ENCODE results near the gene FOXP3. TPM values are rescaled to one million over a fixed set of nuclear protein-coding genes. Genes with fewer than 3 reads are reported as not detected.
A peak's percentile ranks its signal among the peaks of the same experiment; 100 is the strongest.

The FOXP3 gene
- total RNA-seq, 2 experiments from 2014 or later, result 17.9 to 20.0 TPM

DNA sequence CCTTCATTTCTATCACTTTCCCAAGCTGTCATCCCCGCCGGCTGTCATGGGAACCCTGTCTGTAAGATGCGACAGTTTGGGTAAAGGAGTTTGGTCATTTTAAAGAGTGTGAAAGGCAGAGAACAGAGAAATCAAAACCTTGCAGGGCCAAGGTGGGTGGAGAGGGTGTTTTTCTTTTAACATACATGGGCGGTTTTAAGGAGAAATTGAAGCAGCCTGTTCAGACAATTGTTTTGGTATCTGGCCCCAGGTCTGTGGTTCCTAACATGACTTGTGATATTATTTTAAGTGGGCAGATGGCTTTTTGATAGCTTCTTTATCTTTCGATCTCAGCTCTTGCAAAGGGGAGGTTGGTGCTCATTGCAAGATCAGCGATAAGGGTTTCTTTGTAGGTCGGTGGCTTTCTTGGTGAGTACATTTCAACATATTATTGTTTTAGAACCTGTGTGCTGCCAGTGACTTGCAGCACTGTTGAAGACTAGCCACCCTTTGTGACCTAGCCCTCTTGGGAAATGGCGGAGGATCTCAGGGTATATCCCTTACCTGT is 8.7 kb upstream of the FOXP3 start:
- Mint-ChIP-seq H3K27me3 (no peaks in the 10 kb centered on the region), H3K9me3 (ENCODE audit: low read depth) (peaks cover 4% of the 10 kb centered on the region), H3K4me3 (peak overlapping the region; percentile 78), H3K4me1 (peaks cover 70% of the 10 kb centered on the region), H3K36me3 (ENCODE audit: low read depth) (peaks cover 26% of the 10 kb centered on the region), H3K27ac (peak overlapping the region; percentile 82)
- ATAC-seq, result peak; percentile 1
- peak; percentile 65 for DNase-seq
- ChIA-PET POLR2A (interaction anchor here (0.7 kb wide), 2 partner anchors 16 to 37 kb away, joined by 3 to 4 read pairs; no protein-coding TSS in a partner anchor), CTCF (interaction anchor here (1.5 kb wide), 1 partner anchor 81 kb away, joined by 3 read pairs; no protein-coding TSS in a partner anchor)
- intact Hi-C loops (cut with DNase I, micrococcal nuclease), result loop anchor here (5.0 kb wide), 2 partner anchors 81 to 336 kb away; no protein-coding TSS in a partner anchor

DNA sequence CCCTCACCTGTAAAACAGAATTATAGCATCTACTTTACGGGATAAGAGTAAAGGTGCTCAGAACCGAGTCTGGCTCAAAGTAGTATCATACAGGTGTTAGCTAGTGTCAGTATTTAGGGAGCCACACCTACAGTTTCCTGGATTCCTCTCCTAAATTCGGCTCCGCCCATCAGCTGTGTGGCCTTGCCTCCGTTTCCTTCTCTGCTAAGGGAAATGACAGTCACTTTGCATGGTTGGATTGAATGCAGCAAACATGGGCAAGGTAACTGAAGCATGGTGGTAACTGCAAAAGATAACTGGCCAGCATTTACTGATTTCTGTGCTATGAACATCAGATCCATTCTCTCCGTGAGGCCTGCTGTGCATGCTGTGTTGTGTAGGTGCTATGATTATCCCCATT is 7.9 kb upstream of the FOXP3 start:
- ATAC-seq (no peak), DNase-seq (peak; percentile 33)
- peaks cover 26% of the 10 kb centered on the region for H3K36me3 Mint-ChIP-seq (ENCODE audit: low read depth)
- peaks cover 68% of the 10 kb centered on the region for H3K4me1 Mint-ChIP-seq
- H3K27ac Mint-ChIP-seq, result peak overlapping the region; percentile 82
- H3K27me3 Mint-ChIP-seq, result no peaks in the 10 kb centered on the region
- ChIA-PET CTCF (interaction anchor here (1.5 kb wide), 1 partner anchor 80 kb away, joined by 3 read pairs; no protein-coding TSS in a partner anchor), POLR2A (interaction anchor here (0.7 kb wide), 1 partner anchor 334 kb away, joined by 3 read pairs; no protein-coding TSS in a partner anchor)
- peak overlapping the region; percentile 78 for H3K4me3 Mint-ChIP-seq
- intact Hi-C loops (cut with DNase I, micrococcal nuclease), result loop anchor here (5.0 kb wide), 2 partner anchors 80 to 335 kb away; no protein-coding TSS in a partner anchor
- peaks cover 4% of the 10 kb centered on the region for H3K9me3 Mint-ChIP-seq (ENCODE audit: low read depth)

DNA sequence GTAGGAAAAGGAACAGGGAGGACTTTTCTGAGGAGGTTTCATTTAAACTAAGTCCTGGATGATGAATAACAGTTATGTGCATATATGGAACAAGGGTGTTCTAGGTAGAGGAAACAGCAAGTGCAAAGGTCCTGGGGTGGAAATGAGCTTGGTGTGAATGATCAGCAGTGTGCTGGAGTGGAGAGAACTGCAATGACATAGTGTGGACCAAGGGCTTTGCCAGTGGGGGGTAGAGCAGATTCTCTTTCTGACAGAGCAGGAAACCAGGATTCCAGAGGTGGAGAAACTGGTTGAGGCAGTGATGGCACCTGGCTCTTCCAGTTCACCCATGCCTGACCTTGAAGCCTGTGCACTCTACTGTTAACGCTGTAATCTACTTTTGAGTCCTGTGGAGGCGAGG is 6.8 kb upstream of the FOXP3 start:
- intact Hi-C loops (cut with DNase I, micrococcal nuclease), result loop anchor here (5.0 kb wide), 2 partner anchors 79 to 334 kb away; no protein-coding TSS in a partner anchor
- peak overlapping the region; percentile 78 for H3K4me3 Mint-ChIP-seq
- peaks cover 4% of the 10 kb centered on the region for H3K9me3 Mint-ChIP-seq (ENCODE audit: low read depth)
- ChIA-PET POLR2A (no interaction called here), CTCF (no interaction called here)
- H3K27me3 Mint-ChIP-seq, result no peaks in the 10 kb centered on the region
- no peak for ATAC-seq
- peaks cover 26% of the 10 kb centered on the region for H3K36me3 Mint-ChIP-seq (ENCODE audit: low read depth)
- peak overlapping the region; percentile 88 for H3K27ac Mint-ChIP-seq
- H3K4me1 Mint-ChIP-seq, result peaks cover 62% of the 10 kb centered on the region
- peak; percentile 43 for DNase-seq

DNA sequence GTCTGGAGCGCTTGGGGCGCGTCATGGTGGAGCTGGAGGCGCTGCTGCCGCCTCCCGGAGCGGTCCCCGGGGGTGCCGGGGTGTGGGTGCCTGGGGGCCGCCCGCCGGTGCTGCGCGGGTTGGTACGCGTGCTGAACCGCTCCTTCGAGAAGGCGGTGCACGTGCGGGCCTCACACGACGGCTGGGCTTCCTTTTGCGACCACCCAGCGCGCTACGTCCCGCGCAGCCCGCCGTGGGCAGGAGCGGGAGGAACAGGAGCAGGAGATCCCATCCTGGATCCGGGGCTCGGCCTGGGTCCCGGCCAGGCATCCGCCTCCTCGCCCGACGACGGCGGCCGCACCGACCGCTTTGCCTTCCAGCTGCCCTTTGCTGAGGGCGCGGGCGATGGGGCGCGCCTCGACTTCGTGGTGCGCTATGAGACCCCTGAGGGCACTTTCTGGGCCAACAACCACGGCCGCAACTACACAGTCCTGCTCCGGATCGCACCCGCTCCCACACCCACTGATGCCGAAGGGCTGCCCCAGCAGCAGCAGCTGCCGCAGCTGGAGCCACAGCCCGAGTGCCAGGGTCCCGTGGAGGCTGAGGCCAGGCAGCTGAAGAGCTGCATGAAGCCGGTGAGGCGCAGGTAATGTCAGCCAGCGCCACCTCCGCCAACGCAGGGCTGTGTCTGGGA is 5.9 kb upstream of the FOXP3 start:
- CTCF ChIA-PET, result interaction anchor here (1.6 kb wide), 1 partner anchor 78 kb away, joined by 5 read pairs; no protein-coding TSS in a partner anchor
- peaks cover 23% of the 10 kb centered on the region for H3K36me3 Mint-ChIP-seq (ENCODE audit: low read depth)
- ATAC-seq, result no peak
- intact Hi-C loops (cut with DNase I, micrococcal nuclease), result loop anchor here (5.0 kb wide), 2 partner anchors 78 to 333 kb away; no protein-coding TSS in a partner anchor
- no peaks in the 10 kb centered on the region for H3K27me3 Mint-ChIP-seq
- H3K4me3 Mint-ChIP-seq, result peak overlapping the region; percentile 78
- H3K9me3 Mint-ChIP-seq (ENCODE audit: low read depth), result peaks cover 4% of the 10 kb centered on the region
- peak overlapping the region; percentile 88 for H3K27ac Mint-ChIP-seq
- POLR2A ChIA-PET, result no interaction called here
- no peak for DNase-seq
- peaks cover 52% of the 10 kb centered on the region for H3K4me1 Mint-ChIP-seq

DNA sequence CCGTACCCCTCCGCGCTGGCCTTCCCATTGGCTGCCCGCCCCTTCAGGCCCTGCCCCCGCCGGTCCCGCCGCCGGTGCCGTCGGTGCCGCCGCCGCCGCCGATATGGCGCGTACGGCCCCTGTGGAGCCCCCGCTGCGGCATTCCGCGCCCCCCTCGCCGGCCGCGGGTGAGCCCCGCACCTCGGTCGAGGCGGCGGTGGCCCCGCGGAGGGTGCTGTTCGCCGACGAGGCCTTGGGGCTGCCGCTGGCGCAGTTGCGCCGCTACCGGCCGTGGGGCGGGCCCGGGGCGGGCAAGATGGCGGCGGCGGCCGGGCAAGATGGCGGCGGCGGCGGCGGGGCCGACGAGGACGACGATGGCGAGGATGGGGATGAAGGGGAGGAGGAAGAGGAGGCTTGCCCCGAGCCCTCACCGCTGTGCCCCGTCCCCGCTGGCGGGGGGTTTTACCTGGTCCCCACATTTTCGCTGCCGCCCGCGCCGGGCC is 5.3 kb upstream of the FOXP3 start, which contains the start of gene PPP1R3F:
Gene PPP1R3F (plus strand): TSS at position 27 of the 482 bp plus-strand sequence. CDS start 77 bp downstream, at position 104.
- ATAC-seq (peak; percentile 4), DNase-seq (no peak)
- H3K27ac Mint-ChIP-seq, result peak within 1 kb of the TSS; percentile 98
- peaks cover 51% of the 10 kb centered on the region for H3K4me1 Mint-ChIP-seq
- CTCF ChIA-PET, result interaction anchor here (0.6 to 1.6 kb wide), 3 partner anchors 22 to 83 kb away, joined by 3 to 7 read pairs (median 5); partner anchors contain the start of gene PRICKLE3
- peak within 1 kb of the TSS; percentile 78 for H3K4me3 Mint-ChIP-seq
- POLR2A ChIA-PET, result interaction anchor here (1.0 kb wide), 1 partner anchor 79 kb away, joined by 5 read pairs; no protein-coding TSS in a partner anchor
- H3K36me3 Mint-ChIP-seq (ENCODE audit: low read depth), result peaks cover 19% of the 10 kb centered on the region
- no peaks in the 10 kb centered on the region for H3K27me3 Mint-ChIP-seq
- H3K9me3 Mint-ChIP-seq (ENCODE audit: low read depth), result peaks cover 4% of the 10 kb centered on the region
- intact Hi-C loops (cut with DNase I, micrococcal nuclease), result loop anchor here (1.0 to 10.0 kb wide), 17 partner anchors 35 to 696 kb away; partner anchors contain the start of genes CCDC22 (in 2 of the 2), GPKOW (in 1 of the 2), GRIPAP1 (in 1 of the 2) and OTUD5 (in 1 of the 2)

DNA sequence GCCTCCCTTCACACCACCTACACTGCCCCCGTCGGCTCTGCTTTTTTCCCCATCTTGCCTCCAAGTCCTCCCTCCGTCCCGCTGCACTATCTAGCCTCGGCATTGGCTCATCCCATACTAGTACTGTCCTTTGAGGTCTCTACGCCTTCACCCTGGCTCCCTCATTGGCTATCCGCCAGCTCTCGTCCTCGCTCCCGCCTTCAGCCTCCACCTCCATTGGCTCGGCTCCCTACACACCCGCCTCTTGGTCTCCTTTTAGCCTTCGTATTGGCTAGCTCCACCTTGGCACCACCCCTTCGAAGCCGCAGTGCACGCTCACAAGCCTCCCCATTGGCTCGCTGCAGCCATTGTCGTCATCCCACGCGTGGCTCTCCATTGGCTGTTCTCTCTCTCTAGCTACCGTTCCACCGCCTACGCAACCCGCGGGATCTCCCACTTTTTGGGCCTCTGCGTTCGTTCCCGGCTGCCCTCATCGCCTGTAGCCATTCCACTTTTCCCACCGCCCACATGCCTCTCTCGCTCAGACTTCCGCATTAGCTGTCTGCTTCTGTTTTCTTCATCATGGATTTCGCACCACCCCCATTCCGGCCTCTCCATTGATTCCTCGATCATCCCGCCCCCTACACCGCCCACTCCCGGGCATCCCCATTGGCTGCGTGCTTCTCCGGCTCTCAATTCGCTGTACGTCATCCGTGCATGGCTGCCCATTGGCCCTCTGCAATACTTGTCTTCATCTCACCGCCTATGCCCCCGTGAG is 4.7 kb upstream of the FOXP3 start:
- Mint-ChIP-seq H3K4me3 (peak overlapping the region; percentile 78), H3K27me3 (no peaks in the 10 kb centered on the region), H3K4me1 (peaks cover 50% of the 10 kb centered on the region), H3K9me3 (ENCODE audit: low read depth) (peaks cover 4% of the 10 kb centered on the region), H3K36me3 (ENCODE audit: low read depth) (peaks cover 13% of the 10 kb centered on the region), H3K27ac (peak overlapping the region; percentile 98)
- POLR2A ChIA-PET, result interaction anchor here (0.6 to 1.1 kb wide), 4 partner anchors 8 to 330 kb away, joined by 3 to 7 read pairs (median 5); no protein-coding TSS in a partner anchor
- intact Hi-C loops (cut with DNase I, micrococcal nuclease), result loop anchor here (1.0 to 10.0 kb wide), 15 partner anchors 34 to 695 kb away; partner anchors contain the start of genes CCDC22 (in 2 of the 2), GPKOW (in 1 of the 2), GRIPAP1 (in 1 of the 2) and OTUD5 (in 1 of the 2)
- DNase-seq (peak; percentile 97), ATAC-seq (peak; percentile 80)
- CTCF ChIA-PET, result interaction anchor here (0.6 to 1.6 kb wide), 7 partner anchors 22 to 160 kb away, joined by 3 to 7 read pairs (median 3); partner anchors contain the start of gene PRICKLE3

DNA sequence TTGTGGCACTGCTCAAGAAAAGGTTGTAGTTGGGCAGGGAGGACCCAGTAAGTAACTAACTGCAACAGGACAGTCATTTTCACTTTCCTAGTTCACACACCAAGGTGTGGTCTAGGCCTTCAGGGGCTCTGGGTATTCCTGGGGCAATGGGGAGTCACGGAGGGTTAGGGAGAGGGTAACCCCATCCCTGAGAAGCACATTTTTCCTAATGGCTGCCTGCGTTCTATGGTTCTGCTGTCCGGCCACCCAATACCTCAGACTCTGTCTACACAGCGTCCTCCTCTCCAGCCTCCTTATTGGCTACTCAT is 4.1 kb upstream of the FOXP3 start:
- H3K27ac Mint-ChIP-seq, result peak overlapping the region; percentile 98
- intact Hi-C loops (cut with DNase I, micrococcal nuclease), result loop anchor here (1.0 to 10.0 kb wide), 15 partner anchors 33 to 694 kb away; partner anchors contain the start of genes CCDC22 (in 2 of the 2), GPKOW (in 1 of the 2), GRIPAP1 (in 1 of the 2) and OTUD5 (in 1 of the 2)
- CTCF ChIA-PET, result interaction anchor here (0.6 to 1.6 kb wide), 6 partner anchors 23 to 159 kb away, joined by 3 to 7 read pairs (median 4); no protein-coding TSS in a partner anchor
- POLR2A ChIA-PET, result interaction anchor here (0.6 to 1.1 kb wide), 4 partner anchors 9 to 330 kb away, joined by 3 to 7 read pairs (median 5); no protein-coding TSS in a partner anchor
- peak overlapping the region; percentile 78 for H3K4me3 Mint-ChIP-seq
- H3K9me3 Mint-ChIP-seq (ENCODE audit: low read depth), result peaks cover 4% of the 10 kb centered on the region
- no peak for ATAC-seq
- H3K4me1 Mint-ChIP-seq, result peaks cover 49% of the 10 kb centered on the region
- DNase-seq, result no peak
- H3K27me3 Mint-ChIP-seq, result no peaks in the 10 kb centered on the region
- peaks cover 12% of the 10 kb centered on the region for H3K36me3 Mint-ChIP-seq (ENCODE audit: low read depth)

DNA sequence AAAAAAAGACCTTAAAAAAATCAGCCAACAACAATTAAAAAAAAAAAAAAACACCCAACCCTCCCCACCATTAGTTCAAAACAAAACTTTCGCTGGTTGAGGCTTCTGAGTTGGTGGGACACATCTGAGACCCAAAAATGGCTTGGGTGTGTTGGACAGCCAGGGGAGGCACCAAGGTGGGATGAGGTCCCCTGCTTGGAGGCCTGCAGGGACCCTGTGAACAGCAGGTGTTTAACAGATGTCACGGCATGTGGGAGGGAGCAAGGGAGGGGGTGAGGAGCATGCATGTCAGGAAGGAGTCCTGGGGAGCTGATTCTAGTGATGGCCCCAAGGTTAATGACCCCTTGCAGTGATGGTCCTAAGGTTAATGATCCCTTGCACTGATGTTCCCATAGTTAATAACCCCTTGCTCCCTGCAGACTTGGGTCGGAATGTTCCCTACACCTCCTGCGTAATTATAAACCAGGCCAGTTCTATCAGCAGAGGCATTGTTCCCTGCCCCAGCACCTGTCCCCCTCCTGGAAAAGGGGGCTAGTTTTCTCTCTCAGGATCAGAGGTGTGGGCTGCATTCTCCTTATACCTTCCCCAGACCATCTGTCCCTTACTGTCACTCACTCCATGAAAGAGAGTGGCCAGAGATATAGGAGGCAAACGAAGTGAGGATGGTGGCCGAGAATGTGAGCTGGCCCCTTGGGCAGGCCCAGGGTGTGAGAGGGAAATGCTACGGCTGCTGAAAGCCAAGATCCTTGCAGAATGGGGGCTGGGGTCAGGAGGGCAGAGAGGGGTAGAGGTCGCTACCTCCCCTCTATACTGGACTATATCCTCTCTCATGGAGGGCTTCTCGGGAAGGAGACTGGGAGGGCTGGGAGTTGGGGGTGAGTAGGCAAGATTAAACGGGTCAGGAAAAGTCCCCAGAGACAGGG is 2.3 kb upstream of the FOXP3 start:
- Mint-ChIP-seq H3K27ac (no peak overlapping the region), H3K4me3 (peak overlapping the region; percentile 78), H3K36me3 (ENCODE audit: low read depth) (peaks cover 12% of the 10 kb centered on the region), H3K4me1 (peaks cover 51% of the 10 kb centered on the region), H3K9me3 (ENCODE audit: low read depth) (peaks cover 4% of the 10 kb centered on the region), H3K27me3 (no peaks in the 10 kb centered on the region)
- intact Hi-C loops (cut with DNase I, micrococcal nuclease), result loop anchor here in 1 of 2 experiments (5.0 to 10.0 kb wide), 4 partner anchors 192 to 569 kb away; partner anchors contain the start of genes PIM2, PRAF2, SUV39H1 and WDR45
- ATAC-seq, result no peak
- CTCF ChIA-PET, result no interaction called here
- POLR2A ChIA-PET, result interaction anchor here (0.9 kb wide), 1 partner anchor 28 kb away, joined by 3 read pairs; no protein-coding TSS in a partner anchor
- no peak for DNase-seq

DNA sequence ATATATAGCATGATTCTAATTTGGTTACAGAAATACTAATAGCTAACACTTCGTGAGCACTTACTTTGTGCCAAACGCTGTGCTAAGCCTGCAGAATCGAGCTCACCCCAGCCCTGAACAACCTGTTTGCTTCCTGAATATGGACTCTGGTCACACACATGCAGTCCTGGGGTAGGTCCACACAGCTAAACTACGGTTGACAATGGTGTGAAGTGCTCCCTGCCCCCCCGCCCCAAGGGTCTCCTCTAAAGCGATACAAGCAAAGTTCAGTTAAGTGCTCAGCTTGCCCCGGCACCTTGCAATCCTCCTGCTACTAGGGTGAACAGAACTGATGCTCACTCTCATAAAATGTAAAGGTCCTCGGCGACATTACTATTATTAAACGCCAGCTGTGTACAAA is 879 bp downstream of the FOXP3 start:
- ChIA-PET POLR2A (interaction anchor here (0.6 kb wide), 1 partner anchor 7 kb away, joined by 3 read pairs; no protein-coding TSS in a partner anchor), CTCF (interaction anchor here (0.8 kb wide), 1 partner anchor 73 kb away, joined by 3 read pairs; no protein-coding TSS in a partner anchor)
- Mint-ChIP-seq H3K27me3 (no peaks in the 10 kb centered on the region), H3K4me1 (peaks cover 55% of the 10 kb centered on the region), H3K36me3 (ENCODE audit: low read depth) (peaks cover 5% of the 10 kb centered on the region), H3K9me3 (ENCODE audit: low read depth) (no peaks in the 10 kb centered on the region), H3K27ac (peak overlapping the region; percentile 79), H3K4me3 (peak overlapping the region; percentile 71)
- intact Hi-C loops (cut with DNase I, micrococcal nuclease), result loop anchor here in 1 of 2 experiments (10.0 kb wide), 1 partner anchor 189 kb away; the partner anchor contains the start of genes PRAF2 and WDR45
- ATAC-seq (no peak), DNase-seq (no peak)

All from activated CD4-positive, alpha-beta T cell treated with anti-CD3 and anti-CD28 coated beads for 36 hours (primary cell).